HCT116 (cell line): ENCODE results near the gene FBXO7.

Experiments
- POLR2A ChIP-seq: IDR thresholded peaks from 2 replicates; pipeline ENCODE4 v1.7.0; 2011; ENCODE audit warnings: borderline replicate concordance; ENCODE audit not compliant: insufficient read depth, insufficient read length; ENCODE audit errors: extremely low read depth
- POLR2AphosphoS5 ChIP-seq: IDR thresholded peaks from 2 replicates; pipeline ENCODE4 v1.6.1; 2011; ENCODE audit warnings: mild to moderate bottlenecking, low read depth, low read length, moderate library complexity

- TF ChIP-seq POLR2A, result no peak
- TF ChIP-seq POLR2AphosphoS5, result no peak
Observed at GRCh38 chr22:32480238-32480637, 5.6 kb downstream of the FBXO7 start.
